NOMO-1 (cell line): ENCODE results near the gene AMIGO1.
"Not testable (repeated sequence)": the region's sequence is repeated elsewhere in the genome, so short reads cannot be mapped to it uniquely, and the experiment has no call there.

ENCODE experiments used
- DNase-seq, 2 experiments: peaks; one replicate each; lab custom pipeline; 2025; ENCODE audit not compliant: unreplicated experiment in 2 of 2; lab: John Stamatoyannopoulos, UW

The AMIGO1 gene

GRCh38 chr1:109484519-109484975 lies 25.0 kb downstream of the AMIGO1 start:
- DNase-seq, result no peak

- DNase-seq, result peak; percentile 81 to 90
Observed at GRCh38 chr1:109483672-109484518, 25.6 kb downstream of the AMIGO1 start, which contains the start of gene ATXN7L2. Gene ATXN7L2 (plus strand): TSS chr1:109483905. CDS start chr1:109483954, 49 bp downstream.

- DNase-seq, result peak in 1 of 2 experiments; percentile 27
Observed at GRCh38 chr1:109482791-109483671, 26.5 kb downstream of the AMIGO1 start.

GRCh38 chr1:109482242-109482641 lies 27.3 kb downstream of the AMIGO1 start:
- DNase-seq, result no peak

GRCh38 chr1:109481646-109482045 lies 27.9 kb downstream of the AMIGO1 start:
- no peak for DNase-seq

- no peak for DNase-seq
Observed at GRCh38 chr1:109479901-109480300, 29.6 kb downstream of the AMIGO1 start.

GRCh38 chr1:109479311-109479710 lies 30.2 kb downstream of the AMIGO1 start:
- no peak for DNase-seq

- peak in 1 of 2 experiments; percentile 21 for DNase-seq
Observed at GRCh38 chr1:109478806-109479205, 30.7 kb downstream of the AMIGO1 start.

- peak in 1 of 2 experiments; percentile 21 for DNase-seq
Observed at GRCh38 chr1:109477821-109478220, 31.7 kb downstream of the AMIGO1 start.

- DNase-seq, result no peak
Observed at GRCh38 chr1:109476825-109477224, 32.7 kb downstream of the AMIGO1 start.

GRCh38 chr1:109475261-109475660 lies 34.3 kb downstream of the AMIGO1 start:
- no peak for DNase-seq

- DNase-seq, result no peak
Observed at GRCh38 chr1:109474697-109475096, 34.8 kb downstream of the AMIGO1 start.

- DNase-seq, result not testable (repeated sequence)
Observed at GRCh38 chr1:109473284-109474057, 36.1 kb downstream of the AMIGO1 start.

- no peak for DNase-seq
Observed at GRCh38 chr1:109472779-109473178, 36.7 kb downstream of the AMIGO1 start.

GRCh38 chr1:109470245-109470644 lies 39.3 kb downstream of the AMIGO1 start:
- no peak for DNase-seq

- DNase-seq, result no peak
Observed at GRCh38 chr1:109468903-109469302, 40.6 kb downstream of the AMIGO1 start.

- no peak for DNase-seq
Observed at GRCh38 chr1:109468061-109468460, 41.5 kb downstream of the AMIGO1 start.

- DNase-seq, result no peak
Observed at GRCh38 chr1:109467301-109467777, 42.2 kb downstream of the AMIGO1 start.

- DNase-seq, result no peak
Observed at GRCh38 chr1:109466452-109467300, 42.9 kb downstream of the AMIGO1 start, which contains the start of gene SYPL2. Gene SYPL2 (plus strand): TSS chr1:109466546. CDS start chr1:109466844, 298 bp downstream.

- no peak for DNase-seq
Observed at GRCh38 chr1:109466125-109466451, 43.4 kb downstream of the AMIGO1 start.
